ENCODE results near the gene MRE11. TPM values are rescaled to one million over a fixed set of nuclear protein-coding genes. Genes with fewer than 3 reads are reported as not detected.

MRE11 gene
- polyA plus RNA-seq, 1 donor (not counting 4 experiments of a cell fraction or from before 2014, with no cell fraction given): 12.4 TPM

- Histone ChIP-seq H3K9ac (ENCODE audit: control insufficient read depth, extremely low read depth, insufficient read depth, low read length) (no peak overlapping the region), H3K4me2 (ENCODE audit: control insufficient read depth, extremely low read depth, insufficient read depth, low read depth, low read length) (no peak overlapping the region), H3K79me2 (ENCODE audit: control insufficient read depth, insufficient read depth, low read length) (no peaks in the 10 kb centered on the region), H3K9me1 (ENCODE audit: control insufficient read depth, extremely low read depth, insufficient read depth, low read length) (no peaks in the 10 kb centered on the region), H3K9me3 (ENCODE audit: control insufficient read depth, low read depth, low read length) (no peaks in the 10 kb centered on the region), H3K27ac (ENCODE audit: control insufficient read depth, insufficient read depth, low read length) (no peak overlapping the region), H2AFZ (ENCODE audit: control insufficient read depth, low read length) (no peak overlapping the region), H3K27me3 (ENCODE audit: control insufficient read depth, extremely low read depth, insufficient read depth, low read length) (no peaks in the 10 kb centered on the region), H3K36me3 (ENCODE audit: control insufficient read depth in 2 of 2, extremely low read depth in 1 of 2, insufficient read depth in 2 of 2, low read length in 2 of 2) (no peaks in the 10 kb centered on the region), H3K4me3 (ENCODE audit: control insufficient read depth in 2 of 3, extremely low read depth in 1 of 3, insufficient read depth in 2 of 3, low read depth in 1 of 3, low read length in 3 of 3) (no peak overlapping the region), H4K20me1 (ENCODE audit: control insufficient read depth, extremely low read depth, insufficient read depth, low read length) (no peaks in the 10 kb centered on the region), H3K4me1 (ENCODE audit: control insufficient read depth, extremely low read depth, insufficient read depth, low read length) (no peaks in the 10 kb centered on the region)
- DNase-seq (ENCODE audit: low read depth, low spot score) (no peak), FAIRE-seq (no peak)
- dilution Hi-C loops (cut with MboI; ENCODE audit: extremely low pct_ligation_motif_present, low sequenced_read_pairs): no loop called here
- TF ChIP-seq EZH2 (IDR thresholded peaks at IDR 0.05; ENCODE audit: low read length) (no peak), CTCF (optimal IDR thresholded peaks at IDR 0.05 in 1 of 3, IDR thresholded peaks at IDR 0.05 in 1 of 3, conservative IDR thresholded peaks at IDR 0.05 in 1 of 3; ENCODE audit: extremely low read depth in 1 of 3, insufficient read depth in 2 of 3, low read length in 3 of 3) (no peak)
Measured at GRCh38 chr11:94433049-94433448, 60.6 kb downstream of the MRE11 start.

GRCh38 chr11:94424662-94425061, 69.0 kb downstream of the MRE11 start:
- Histone ChIP-seq H3K9me1 (ENCODE audit: control insufficient read depth, extremely low read depth, insufficient read depth, low read length) (no peaks in the 10 kb centered on the region), H2AFZ (ENCODE audit: control insufficient read depth, low read length) (no peak overlapping the region), H3K9me3 (ENCODE audit: control insufficient read depth, low read depth, low read length) (no peaks in the 10 kb centered on the region), H3K4me2 (ENCODE audit: control insufficient read depth, extremely low read depth, insufficient read depth, low read depth, low read length) (no peak overlapping the region), H3K4me1 (ENCODE audit: control insufficient read depth, extremely low read depth, insufficient read depth, low read length) (no peaks in the 10 kb centered on the region), H3K36me3 (ENCODE audit: control insufficient read depth in 2 of 2, extremely low read depth in 1 of 2, insufficient read depth in 2 of 2, low read length in 2 of 2) (no peaks in the 10 kb centered on the region), H4K20me1 (ENCODE audit: control insufficient read depth, extremely low read depth, insufficient read depth, low read length) (no peaks in the 10 kb centered on the region), H3K9ac (ENCODE audit: control insufficient read depth, extremely low read depth, insufficient read depth, low read length) (no peak overlapping the region), H3K27me3 (ENCODE audit: control insufficient read depth, extremely low read depth, insufficient read depth, low read length) (no peaks in the 10 kb centered on the region), H3K4me3 (ENCODE audit: control insufficient read depth in 2 of 3, extremely low read depth in 1 of 3, insufficient read depth in 2 of 3, low read depth in 1 of 3, low read length in 3 of 3) (no peak overlapping the region), H3K79me2 (ENCODE audit: control insufficient read depth, insufficient read depth, low read length) (no peaks in the 10 kb centered on the region), H3K27ac (ENCODE audit: control insufficient read depth, insufficient read depth, low read length) (no peak overlapping the region)
- no peak for DNase-seq (ENCODE audit: low read depth, low spot score)
- FAIRE-seq: no peak
- no peak for TF ChIP-seq CTCF (optimal IDR thresholded peaks at IDR 0.05 in 1 of 3, IDR thresholded peaks at IDR 0.05 in 1 of 3, conservative IDR thresholded peaks at IDR 0.05 in 1 of 3; ENCODE audit: extremely low read depth in 1 of 3, insufficient read depth in 2 of 3, low read length in 3 of 3)
- TF ChIP-seq EZH2 (IDR thresholded peaks at IDR 0.05; ENCODE audit: low read length): no peak
- dilution Hi-C loops (cut with MboI; ENCODE audit: extremely low pct_ligation_motif_present, low sequenced_read_pairs): no loop called here
